H1 (cell line): ENCODE results near the gene IKZF3. TPM values are rescaled to one million over a fixed set of nuclear protein-coding genes. Genes with fewer than 3 reads are reported as not detected.

ENCODE experiments used
- CTCF ChIA-PET: fragments of 300-600 bp; sonication (Branson Sonifier 250); formaldehyde crosslinking; loops from one replicate; lab custom pipeline; 2021; ENCODE audit not compliant: partially characterized antibody; lab: Charles Lee
- POLR2A ChIA-PET: fragments of 300-600 bp; sonication (Branson Sonifier 250); formaldehyde crosslinking; loops from one replicate; lab custom pipeline; 2021; ENCODE audit warnings: inconsistent platforms; ENCODE audit not compliant: partially characterized antibody; lab: Charles Lee
- DNase-seq, 2 experiments: peaks; one replicate each; pipeline versions ENCODE4 v3.0.0 to v3.0.0-alpha.2; 2010 to 2022; ENCODE audit warnings: low spot score in 2 of 2, low read depth in 1 of 2, mixed read lengths in 1 of 2
- FAIRE-seq: peaks from 2 replicates; lab custom pipeline; 2011; peaks lifted over from hg19 to GRCh38; lab: Jason Lieb, UNC
- H2AFZ ChIP-seq: 2 replicates; pipeline ENCODE4 v1.8.1; 2012; ENCODE audit warnings: low read length, inconsistent platforms
- H2AK5ac ChIP-seq: 2 replicates; pipeline ENCODE4 v1.6.1; 2013; ENCODE audit warnings: low read depth, low read length
- H2BK120ac ChIP-seq: replicated peaks from 2 replicates; pipeline ENCODE3; 2013; ENCODE audit warnings: low read depth, low read length, inconsistent platforms
- H2BK12ac ChIP-seq: 2 replicates; pipeline ENCODE4 v1.6.1; 2013; ENCODE audit warnings: low read depth, low read length
- H2BK15ac ChIP-seq: 2 replicates; pipeline ENCODE4 v1.6.1; 2013; ENCODE audit warnings: low read length
- H2BK20ac ChIP-seq: 2 replicates; pipeline ENCODE4 v1.6.1; 2013; ENCODE audit warnings: low read length
- H2BK5ac ChIP-seq: 2 replicates; pipeline ENCODE4 v1.6.1; 2013; ENCODE audit warnings: low read depth, low read length
- H3K14ac ChIP-seq: 2 replicates; pipeline ENCODE4 v1.6.1; 2013; ENCODE audit warnings: inconsistent platforms; ENCODE audit not compliant: insufficient read length
- H3K18ac ChIP-seq: 2 replicates; pipeline ENCODE4 v1.6.1; 2013; ENCODE audit warnings: low read length; ENCODE audit errors: extremely low read depth
- H3K23ac ChIP-seq: 2 replicates; pipeline ENCODE4 v1.6.1; 2013; ENCODE audit warnings: inconsistent platforms; ENCODE audit not compliant: insufficient read length
- H3K23me2 ChIP-seq: 2 replicates; pipeline ENCODE4 v1.6.1; 2013; ENCODE audit warnings: low read depth, low read length
- H3K27ac ChIP-seq: 2 replicates; pipeline ENCODE4 v1.6.1; 2011; ENCODE audit warnings: low read depth, low read length, inconsistent platforms
- H3K27me3 ChIP-seq, 4 experiments: replicated peaks in 1 of 4; 1 replicate in 1 of 4; 2 replicates in 3 of 4; pipeline versions ENCODE4 v1.6.1 to v1.8.1; 2011 to 2013; ENCODE audit warnings: low read length in 3 of 4, mild to moderate bottlenecking in 3 of 4, inconsistent platforms in 2 of 4, mixed read lengths in 2 of 4, moderate library complexity in 1 of 4; ENCODE audit not compliant: control insufficient read depth in 3 of 4, insufficient read depth in 3 of 4; ENCODE audit errors: extremely low read depth in 1 of 4
- H3K36me3 ChIP-seq, 4 experiments: 2 replicates each; pipeline versions ENCODE4 v1.6.1 to v1.8.1; 2011 to 2013; ENCODE audit warnings: mild to moderate bottlenecking in 4 of 4, low read length in 3 of 4, moderate library complexity in 2 of 4, control low read depth in 1 of 4, inconsistent platforms in 1 of 4; ENCODE audit not compliant: insufficient read depth in 4 of 4, control insufficient read depth in 2 of 4
- H3K4ac ChIP-seq: replicated peaks from 2 replicates; pipeline ENCODE3; 2013; ENCODE audit warnings: low read length, low read depth, mixed read lengths, inconsistent platforms; ENCODE audit not compliant: insufficient read length
- H3K4me1 ChIP-seq, 4 experiments: replicated peaks in 1 of 4; 1 replicate in 1 of 4; 2 replicates in 3 of 4; pipeline versions ENCODE4 v1.6.1 to v1.8.1; 2011 to 2013; ENCODE audit warnings: low read length in 3 of 4, inconsistent platforms in 2 of 4, mixed read lengths in 1 of 4; ENCODE audit not compliant: insufficient read depth in 4 of 4, control insufficient read depth in 3 of 4
- H3K4me2 ChIP-seq, 2 experiments: 2 replicates each; pipeline versions ENCODE4 v1.6.1 to v1.8.1; 2011 to 2013; ENCODE audit warnings: low read depth in 2 of 2, low read length in 2 of 2, control low read depth in 1 of 2, inconsistent platforms in 1 of 2, mild to moderate bottlenecking in 1 of 2; ENCODE audit not compliant: insufficient read depth in 1 of 2
- H3K4me3 ChIP-seq, 4 experiments: fragments of 200-600, 300-600 bp in 1 of 4; sonication (generic), shearing (Covaris generic), sonication (Bioruptor Twin) in 1 of 4; 2 replicates each; pipeline versions ENCODE4 v1.5.1 to v1.8.1; 2011 to 2016; ENCODE audit warnings: low read length in 4 of 4, low read depth in 3 of 4, control low read depth in 2 of 4, inconsistent platforms in 2 of 4, mild to moderate bottlenecking in 2 of 4, mixed read lengths in 1 of 4, moderate library complexity in 1 of 4; ENCODE audit not compliant: insufficient read depth in 2 of 4; ENCODE audit errors: extremely low read depth in 1 of 4
- H3K56ac ChIP-seq: replicated peaks from 2 replicates; pipeline ENCODE3; 2013; ENCODE audit warnings: low read depth, mild to moderate bottlenecking, mixed read lengths, low read length, inconsistent platforms; ENCODE audit not compliant: insufficient read length
- H3K79me1 ChIP-seq: 2 replicates; pipeline ENCODE4 v1.6.1; 2013; ENCODE audit warnings: low read depth, low read length, control low read depth
- H3K79me2 ChIP-seq, 2 experiments: 2 replicates each; pipeline versions ENCODE4 v1.6.1 to v1.8.1; 2012 to 2013; ENCODE audit warnings: low read length in 2 of 2, mild to moderate bottlenecking in 2 of 2, inconsistent platforms in 1 of 2; ENCODE audit not compliant: insufficient read depth in 2 of 2, control insufficient read depth in 1 of 2
- H3K9ac ChIP-seq, 4 experiments: replicated peaks in 1 of 4; 1 replicate in 1 of 4; 2 replicates in 3 of 4; pipeline versions ENCODE4 v1.6.1 to v1.8.1; 2011 to 2013; ENCODE audit warnings: low read depth in 3 of 4, low read length in 3 of 4, control low read depth in 2 of 4, mild to moderate bottlenecking in 2 of 4, moderate library complexity in 2 of 4, inconsistent platforms in 1 of 4; ENCODE audit errors: extremely low read depth in 1 of 4
- H3K9me3 ChIP-seq, 2 experiments: 2 replicates each; pipeline versions ENCODE4 v1.6.1 to v1.8.1; 2012 to 2013; ENCODE audit warnings: mild to moderate bottlenecking in 2 of 2, moderate library complexity in 2 of 2, control low read depth in 1 of 2, inconsistent platforms in 1 of 2, low read depth in 1 of 2, low read length in 1 of 2, mixed read lengths in 1 of 2; ENCODE audit not compliant: insufficient read depth in 2 of 2
- H4K20me1 ChIP-seq, 2 experiments: replicated peaks in 1 of 2; 2 replicates each; pipeline versions ENCODE3 to v1.8.1; 2011 to 2013; ENCODE audit warnings: inconsistent platforms in 2 of 2, low read length in 2 of 2, mild to moderate bottlenecking in 1 of 2; ENCODE audit not compliant: insufficient read depth in 2 of 2, control insufficient read depth in 1 of 2
- H4K5ac ChIP-seq: 2 replicates; pipeline ENCODE4 v1.6.1; 2013; ENCODE audit warnings: low read length, low read depth, mixed read lengths, inconsistent platforms; ENCODE audit not compliant: insufficient read length
- H4K8ac ChIP-seq: 2 replicates; pipeline ENCODE4 v1.8.0; 2013; ENCODE audit warnings: mild to moderate bottlenecking, moderate library complexity, low read length, inconsistent platforms; ENCODE audit not compliant: insufficient read depth; ENCODE audit errors: extremely low read depth
- H4K91ac ChIP-seq: replicated peaks from 2 replicates; pipeline ENCODE3; 2013; ENCODE audit warnings: low read length, mixed read lengths, inconsistent platforms; ENCODE audit not compliant: insufficient read length
- ASH2L ChIP-seq: fragments of 200-600, 300-600 bp; sonication (generic); IDR thresholded peaks from one replicate; pipeline ENCODE4 v1.7.1; 2017; ENCODE audit warnings: low read length
- JUND ChIP-seq: IDR thresholded peaks from 2 replicates; pipeline ENCODE4 v1.6.1; 2011; ENCODE audit warnings: mild to moderate bottlenecking, improper control_type of control experiment, low read length
- KDM1A ChIP-seq: fragments of 200-600, 300-600 bp; sonication (generic); IDR thresholded peaks from 2 replicates; pipeline ENCODE4 v1.7.1; 2016; ENCODE audit warnings: mild to moderate bottlenecking, low read length, borderline replicate concordance
- SIRT6 ChIP-seq: IDR thresholded peaks from one replicate; pipeline ENCODE4 v1.7.1; 2012; ENCODE audit warnings: low read length, inconsistent platforms
- SUZ12 ChIP-seq: fragments of 200-600 bp; sonication (generic); IDR thresholded peaks from 2 replicates; pipeline ENCODE4 v1.6.1; 2012; ENCODE audit warnings: mild to moderate bottlenecking, inconsistent platforms, low read length, moderate library complexity, mixed read lengths
- WGBS, 2 experiments: shearing (Covaris generic) in 1 of 2; methylation state at CpG; one replicate each; pipeline versions ENCODE4 v1.1.6 to v1.1.7; 2013 to 2015; ENCODE audit warnings: low lambda C conversion rate in 2 of 2, mixed read lengths in 2 of 2, inconsistent platforms in 1 of 2, low coverage in 1 of 2, missing lambda C conversion rate in 1 of 2; ENCODE audit not compliant: insufficient replicate concordance in 2 of 2, insufficient coverage in 1 of 2, insufficient read length in 1 of 2; ENCODE audit errors: extremely low coverage in 1 of 2, missing lambda C conversion rate in 1 of 2; 5-methylcytosine and 5-hydroxymethylcytosine counted together
- polyA plus RNA-seq, 7 experiments: library from polyadenylated mRNA; depleted of rRNA in 3 of 7; stranded (reverse) in 5 of 7; unstranded in 2 of 7; fragments of >200 nt in 5 of 7; fragments of 200-250 nt in 2 of 7; gene quantifications; 1 replicate in 5 of 7; 2 replicates in 1 of 7; 4 replicates in 1 of 7; pipeline versions ENCODE4 v1.2.1 to v1.2.3, GENCODE V29; 2011 to 2013; ENCODE audit warnings: missing spikeins in 2 of 7, mixed read lengths in 2 of 7
- total RNA-seq: library from RNA; stranded (reverse); fragmentation: NEBNext Ultra II Directional; extraction: Animal tissue kit (Norgen Biotek cat#: 25700); gene quantifications from 2 replicates; pipeline ENCODE4 v1.2.1, GENCODE V29; 2021
- TF ChIP-seq, protein P1 (sequence below): IDR thresholded peaks from 2 replicates; pipeline ENCODE4 v1.6.1; 2012; ENCODE audit warnings: low read length, inconsistent platforms

Gene IKZF3
- total and polyA plus RNA-seq, 2 of the 8 experiments (the other 6 are each of a cell fraction or from before 2014, with no cell fraction given), result 0.23 to 0.56 TPM

DNA sequence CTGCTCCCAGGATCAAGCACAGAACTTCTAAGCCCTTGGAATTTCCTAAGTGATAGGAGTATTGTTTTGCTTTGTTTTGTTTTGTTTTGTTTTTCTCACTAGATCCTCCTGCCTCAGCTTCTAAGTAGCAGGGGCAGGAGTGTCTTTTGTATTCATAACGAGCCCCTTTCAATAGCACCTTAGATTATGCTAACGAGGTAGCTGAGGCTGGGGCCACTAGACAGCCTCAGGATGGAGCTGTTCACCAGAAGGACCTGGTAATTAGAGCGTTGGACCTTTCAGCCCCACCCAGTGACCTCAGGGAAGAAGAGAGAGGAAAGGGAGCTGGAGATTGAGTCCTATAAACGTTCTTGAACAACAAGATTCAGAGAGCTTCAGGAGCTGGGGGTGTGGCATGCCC, 43.6 kb downstream of the IKZF3 start:
- Histone ChIP-seq H3K14ac (no peak overlapping the region), H2BK15ac (no peak overlapping the region), H3K27me3 (no peaks in the 10 kb centered on the region), H3K56ac (no peak overlapping the region), H2AK5ac (no peak overlapping the region), H3K9ac (no peak overlapping the region), H3K4me3 (no peak overlapping the region), H3K79me1 (no peaks in the 10 kb centered on the region), H3K36me3 (no peaks in the 10 kb centered on the region), H3K23me2 (no peaks in the 10 kb centered on the region), H3K4ac (no peak overlapping the region), H4K91ac (no peak overlapping the region), H3K23ac (no peak overlapping the region), H3K27ac (no peak overlapping the region), H2BK120ac (no peak overlapping the region), H3K4me2 (no peak overlapping the region), H4K8ac (no peak overlapping the region), H2AFZ (no peak overlapping the region), H4K5ac (no peak overlapping the region), H3K79me2 (no peaks in the 10 kb centered on the region), H2BK12ac (no peak overlapping the region), H2BK5ac (no peak overlapping the region), H3K9me3 (peaks cover 13 to 20% of the 10 kb centered on the region in 2 experiments; a peak in 3 of 4 replicates), H3K4me1 (no peaks in the 10 kb centered on the region), H4K20me1 (no peaks in the 10 kb centered on the region), H3K18ac (no peak overlapping the region), H2BK20ac (no peak overlapping the region)
- 81% methylated on average over 4 of the region's 4 CpGs; no CpG with 5 or more reads in 1 of the 2 experiments for WGBS, 2 experiments
- CTCF ChIA-PET, result interaction anchor here (1.0 to 1.9 kb wide), 3 partner anchors 15 to 199 kb away, joined by 3 to 6 read pairs (median 3); no protein-coding TSS in a partner anchor
- no peak for FAIRE-seq
- no peak for DNase-seq
- POLR2A ChIA-PET, result no interaction called here
- TF ChIP-seq KDM1A (no peak), SIRT6 (no peak), JUND (no peak), SUZ12 (no peak), ASH2L (no peak)
- TF ChIP-seq, protein P1, sequence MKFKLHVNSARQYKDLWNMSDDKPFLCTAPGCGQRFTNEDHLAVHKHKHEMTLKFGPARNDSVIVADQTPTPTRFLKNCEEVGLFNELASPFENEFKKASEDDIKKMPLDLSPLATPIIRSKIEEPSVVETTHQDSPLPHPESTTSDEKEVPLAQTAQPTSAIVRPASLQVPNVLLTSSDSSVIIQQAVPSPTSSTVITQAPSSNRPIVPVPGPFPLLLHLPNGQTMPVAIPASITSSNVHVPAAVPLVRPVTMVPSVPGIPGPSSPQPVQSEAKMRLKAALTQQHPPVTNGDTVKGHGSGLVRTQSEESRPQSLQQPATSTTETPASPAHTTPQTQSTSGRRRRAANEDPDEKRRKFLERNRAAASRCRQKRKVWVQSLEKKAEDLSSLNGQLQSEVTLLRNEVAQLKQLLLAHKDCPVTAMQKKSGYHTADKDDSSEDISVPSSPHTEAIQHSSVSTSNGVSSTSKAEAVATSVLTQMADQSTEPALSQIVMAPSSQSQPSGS, result no peak
